Glomerular endothelial cell (primary cell): ENCODE results near the gene ZBTB9. TPM values are rescaled to one million over a fixed set of nuclear protein-coding genes. Genes with fewer than 3 reads are reported as not detected.
"Not testable (repeated sequence)": the region's sequence is repeated elsewhere in the genome, so short reads cannot be mapped to it uniquely, and the experiment has no call there.

ENCODE experiments used
- DNase-seq: peaks from one replicate; pipeline ENCODE4 v3.0.0-alpha.2; 2011; ENCODE audit warnings: low read depth, low spot score; ENCODE audit errors: extremely low read depth
- total RNA-seq: library from RNA; depleted of rRNA; stranded (reverse); fragments of >200 nt; gene quantifications from 2 replicates; pipeline ENCODE4 v1.2.3, GENCODE V29; 2015

The ZBTB9 gene
- total RNA-seq, 1 donor from 2014 or later: 7.2 TPM

- no peak for DNase-seq
Measured at GRCh38 chr6:33455051-33455450, 675 bp downstream of the ZBTB9 start.

DNA sequence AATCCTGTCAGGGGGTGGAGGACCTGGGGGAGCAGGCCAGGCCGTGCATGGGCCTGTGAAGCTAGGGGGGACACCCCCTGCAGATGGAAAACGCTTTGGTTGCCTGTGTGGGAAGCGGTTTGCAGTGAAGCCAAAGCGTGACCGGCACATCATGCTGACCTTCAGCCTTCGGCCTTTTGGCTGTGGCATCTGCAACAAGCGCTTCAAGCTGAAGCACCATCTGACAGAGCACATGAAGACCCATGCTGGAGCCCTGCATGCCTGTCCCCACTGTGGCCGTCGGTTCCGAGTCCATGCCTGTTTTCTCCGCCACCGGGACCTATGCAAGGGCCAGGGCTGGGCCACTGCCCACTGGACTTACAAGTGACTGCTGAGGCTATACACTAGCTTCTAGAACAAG, 1.8 kb downstream of the ZBTB9 start:
- DNase-seq: no peak

DNA sequence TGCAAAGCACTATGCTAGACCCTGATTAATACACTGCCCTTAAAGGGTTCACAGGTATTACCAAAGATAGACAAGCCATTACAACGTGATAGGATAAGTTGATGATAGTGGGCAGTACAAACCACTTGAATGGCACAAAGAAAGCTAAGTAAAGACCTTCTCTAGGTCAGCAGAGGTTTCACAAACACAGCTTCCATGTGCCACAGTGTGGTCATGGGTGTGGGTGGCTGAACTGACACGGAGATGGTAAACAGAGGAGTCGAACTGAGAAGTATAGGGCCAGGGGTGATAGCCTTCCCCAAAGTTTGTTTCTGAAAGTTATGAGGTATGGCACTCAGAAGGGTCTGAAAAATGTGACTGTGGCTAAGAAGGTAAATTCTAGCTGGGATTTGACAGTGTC, 4.3 kb downstream of the ZBTB9 start:
- DNase-seq: no peak

DNA sequence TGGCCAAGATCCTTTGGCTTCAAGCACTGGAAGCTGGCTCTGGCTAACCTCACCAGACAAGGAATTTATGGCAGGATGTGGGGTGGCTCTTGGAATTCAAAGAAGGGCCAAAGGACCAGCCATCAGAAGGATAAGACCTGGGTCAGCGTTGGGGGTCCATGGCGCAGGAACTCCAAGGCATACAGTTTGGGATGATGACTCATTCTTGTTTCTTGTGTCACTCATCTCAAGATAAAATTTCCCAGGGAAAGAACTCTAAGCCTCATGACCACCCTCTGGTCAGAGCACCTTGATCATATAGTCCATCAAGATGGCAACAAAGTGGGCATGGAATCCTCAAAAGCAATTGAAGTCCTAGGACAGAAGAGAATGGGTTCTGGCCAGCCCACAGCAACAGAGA, 4.8 kb downstream of the ZBTB9 start:
- DNase-seq: no peak

DNA sequence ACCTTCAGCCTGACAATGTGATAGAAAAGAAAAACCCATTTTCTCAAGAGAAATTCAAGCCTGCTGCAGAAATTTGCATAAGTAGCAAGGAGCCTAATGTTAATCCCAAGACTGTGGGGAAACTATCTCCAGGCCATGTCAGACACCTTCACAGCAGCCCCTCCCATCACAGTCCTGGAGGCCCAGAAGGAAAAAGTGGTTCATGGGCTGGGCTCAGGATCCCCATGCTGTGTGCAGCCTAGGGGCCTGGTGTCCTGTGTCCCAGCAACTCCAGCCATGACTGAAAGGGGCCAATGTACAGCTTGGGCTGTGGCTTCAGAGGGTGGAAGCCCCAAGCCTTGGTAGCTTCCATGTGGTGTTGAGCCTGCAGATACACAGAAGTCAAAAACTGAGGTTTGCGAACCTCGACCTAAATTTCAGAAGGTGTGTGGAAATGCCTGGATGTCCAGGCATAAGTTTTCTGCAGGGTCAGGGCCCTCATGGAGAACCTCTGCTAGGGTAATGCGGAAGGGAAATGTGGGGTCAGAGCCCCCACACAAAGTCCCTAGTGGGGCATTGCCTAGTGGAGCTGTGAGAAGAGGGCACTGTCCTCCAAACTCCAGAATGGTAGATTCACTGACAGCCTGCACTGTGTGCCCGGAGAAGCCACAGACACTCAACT, 11.8 kb downstream of the ZBTB9 start:
- no peak for DNase-seq

GRCh38 chr6:33467091-33467490, 12.7 kb downstream of the ZBTB9 start:
- DNase-seq: no peak

DNA sequence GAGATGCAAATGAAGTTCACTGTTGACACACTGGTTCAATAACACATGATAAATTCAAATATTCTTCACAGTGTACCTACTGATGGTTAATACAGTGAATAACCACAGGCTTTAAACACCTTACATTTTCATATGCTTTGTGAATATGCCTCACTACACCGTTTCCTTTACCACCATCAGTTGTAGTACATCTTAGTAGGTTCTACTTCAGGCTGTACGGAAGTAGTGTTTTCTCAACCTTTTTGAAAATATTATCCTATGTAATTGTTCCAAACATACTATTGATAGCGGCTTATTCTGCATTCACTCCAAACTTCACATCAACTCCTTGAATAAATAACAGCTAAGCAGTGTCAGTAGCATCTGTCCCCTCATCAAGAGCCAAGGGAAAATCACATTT, 15.3 kb downstream of the ZBTB9 start:
- DNase-seq: no peak

GRCh38 chr6:33477864-33478263, 23.5 kb downstream of the ZBTB9 start:
- DNase-seq: no peak

DNA sequence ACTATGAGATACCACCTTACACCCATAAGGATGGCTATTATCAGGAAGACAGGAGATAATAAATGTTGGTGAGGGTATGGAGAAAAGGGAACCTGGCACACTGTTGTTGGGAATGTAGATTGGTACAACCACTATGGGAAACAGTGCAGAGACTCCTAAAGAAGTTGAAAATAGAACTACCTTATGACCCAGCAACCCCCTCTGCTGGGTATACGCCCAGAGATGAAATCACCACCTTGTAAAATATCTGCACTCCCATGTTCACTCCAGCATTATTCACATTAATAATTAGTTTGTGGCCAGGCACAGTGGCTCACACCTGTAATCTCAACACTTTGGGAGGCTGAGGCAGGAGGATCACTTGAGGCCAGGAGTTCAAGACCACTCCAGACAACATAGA, 26.8 kb downstream of the ZBTB9 start:
- no peak for DNase-seq

DNA sequence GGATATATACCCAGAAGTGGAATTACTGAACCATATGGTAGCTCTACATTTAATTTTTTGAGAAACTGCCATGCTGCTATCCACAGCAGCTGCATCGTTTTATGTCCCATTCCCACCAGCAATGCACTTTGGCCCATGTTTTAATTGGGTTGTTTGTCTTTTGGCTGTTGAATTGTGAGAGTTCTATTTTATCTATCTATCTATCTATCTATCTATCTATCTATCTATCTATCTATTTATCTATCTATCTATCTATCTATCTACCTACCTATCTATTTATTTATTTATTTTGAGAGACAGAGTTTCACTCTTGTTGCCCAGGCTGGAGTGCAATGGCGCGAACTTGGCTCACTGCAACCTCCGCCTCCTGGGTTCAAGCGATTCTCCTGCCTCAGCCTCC, 28.2 kb downstream of the ZBTB9 start:
- not testable (repeated sequence) for DNase-seq

- DNase-seq: no peak
Measured at GRCh38 chr6:33483678-33484077, 29.3 kb downstream of the ZBTB9 start.

DNA sequence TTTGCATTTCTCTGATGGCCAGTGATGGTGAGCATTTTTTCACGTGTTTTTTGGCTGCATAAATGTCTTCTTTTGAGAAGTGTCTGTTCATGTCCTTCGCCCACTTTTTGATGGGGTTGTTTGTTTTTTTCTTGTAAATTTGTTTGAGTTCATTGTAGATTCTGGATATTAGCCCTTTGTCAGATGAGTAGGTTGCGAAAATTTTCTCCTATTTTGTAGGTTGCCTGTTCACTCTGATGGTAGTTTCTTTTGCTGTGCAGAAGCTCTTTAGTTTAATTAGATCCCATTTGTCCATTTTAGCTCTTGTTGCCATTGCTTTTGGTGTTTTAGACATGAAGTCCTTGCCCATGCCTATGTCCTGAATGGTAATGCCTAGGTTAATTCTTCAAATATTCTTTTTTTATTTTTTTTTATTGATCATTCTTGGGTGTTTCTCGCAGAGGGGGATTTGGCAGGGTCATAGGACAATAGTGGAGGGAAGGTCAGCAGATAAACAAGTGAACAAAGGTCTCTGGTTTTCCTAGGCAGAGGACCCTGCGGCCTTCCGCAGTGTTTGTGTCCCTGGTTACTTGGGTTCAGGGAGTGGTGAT, 30.4 kb downstream of the ZBTB9 start:
- not testable (repeated sequence) for DNase-seq

- DNase-seq: not testable (repeated sequence)
Measured at GRCh38 chr6:33485680-33486079, 31.3 kb downstream of the ZBTB9 start.

- DNase-seq: no peak
Measured at GRCh38 chr6:33488339-33488738, 34.0 kb downstream of the ZBTB9 start.

- no peak for DNase-seq
Measured at GRCh38 chr6:33490198-33490597, 35.8 kb downstream of the ZBTB9 start.

DNA sequence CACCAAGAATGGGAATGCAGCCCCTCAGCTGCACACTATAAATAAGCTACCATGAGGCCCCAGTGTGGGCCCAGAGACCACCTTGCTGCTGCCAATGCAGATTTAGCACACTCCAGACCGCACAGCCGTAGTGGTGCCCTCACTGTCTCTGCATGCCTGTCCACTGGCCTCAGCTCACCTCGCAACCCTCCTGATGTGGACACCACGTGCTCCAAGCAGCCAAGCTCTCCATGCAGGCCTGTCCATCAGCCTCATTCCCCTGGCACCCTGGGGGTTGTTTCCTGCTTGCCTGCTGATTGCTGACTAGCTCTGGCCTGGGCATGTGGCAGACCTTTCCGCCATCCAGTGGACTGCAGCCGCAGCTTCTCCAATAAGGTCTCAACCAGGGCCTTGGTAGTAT, 36.2 kb downstream of the ZBTB9 start:
- no peak for DNase-seq

DNA sequence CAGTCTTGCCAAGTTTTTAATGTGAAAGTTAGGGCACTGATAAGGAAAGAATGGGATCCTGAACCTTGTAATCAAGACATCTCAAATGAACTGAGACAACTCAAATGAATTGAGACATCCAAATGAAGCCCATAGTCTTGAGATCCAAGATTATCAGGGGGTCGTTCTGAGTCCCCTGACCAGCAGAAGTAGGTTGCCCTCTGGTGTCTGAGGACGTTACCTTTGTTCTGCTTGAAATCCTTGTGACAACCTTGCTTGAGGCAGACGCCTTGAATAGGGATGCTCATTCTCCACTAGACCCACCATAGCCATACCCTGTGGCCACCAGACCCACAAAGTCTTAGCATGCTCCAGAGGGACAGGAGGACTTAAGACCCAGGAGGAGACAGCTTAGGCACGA, 37.7 kb downstream of the ZBTB9 start:
- no peak for DNase-seq

- no peak for DNase-seq
Measured at GRCh38 chr6:33497157-33497556, 42.8 kb downstream of the ZBTB9 start.

DNA sequence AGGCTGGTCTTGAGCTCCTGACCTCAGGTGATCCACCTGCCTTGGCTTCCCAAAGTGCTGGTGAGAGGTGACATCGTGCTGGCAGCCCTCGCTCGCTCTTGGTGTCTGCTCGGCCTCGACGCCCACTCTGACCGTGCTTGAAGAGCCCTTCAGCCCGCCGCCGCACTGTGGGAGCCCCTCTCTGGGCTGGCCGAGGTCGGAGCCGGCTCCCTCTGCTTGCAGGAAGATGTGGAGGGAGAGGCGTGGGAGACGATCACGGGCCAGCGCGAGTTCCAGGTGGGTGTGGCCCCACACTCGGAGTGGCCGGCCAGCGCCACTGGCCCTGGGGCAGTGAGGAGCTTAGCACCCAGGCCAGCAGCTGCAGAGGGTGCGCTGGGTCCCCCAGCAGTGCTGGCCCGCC, 48.1 kb downstream of the ZBTB9 start:
- DNase-seq: no peak

GRCh38 chr6:33504486-33504885, 50.1 kb downstream of the ZBTB9 start:
- no peak for DNase-seq

- DNase-seq: no peak
Measured at GRCh38 chr6:33505548-33506370, 51.4 kb downstream of the ZBTB9 start.
